Fibroblast of mammary gland (primary cell): ENCODE results near the gene TMEM225B.
"Not testable (repeated sequence)": the region's sequence is repeated elsewhere in the genome, so short reads cannot be mapped to it uniquely, and the experiment has no call there.

Source experiments
- DNase-seq: peaks from one replicate; pipeline ENCODE4 v3.0.0-alpha.2; 2010; ENCODE audit warnings: low read depth
- H3K4me3 ChIP-seq: 2 replicates; pipeline ENCODE4 v1.5.1; 2011; ENCODE audit warnings: low read depth, mild to moderate bottlenecking, low read length, moderate library complexity; ENCODE audit not compliant: control insufficient read depth
- TF ChIP-seq, protein P1 (sequence below): conservative IDR thresholded peaks from 2 replicates; pipeline ENCODE4 v1.5.1; 2011; ENCODE audit warnings: low read depth, low read length, inconsistent platforms; ENCODE audit not compliant: control insufficient read depth, insufficient read depth

Gene TMEM225B

DNA sequence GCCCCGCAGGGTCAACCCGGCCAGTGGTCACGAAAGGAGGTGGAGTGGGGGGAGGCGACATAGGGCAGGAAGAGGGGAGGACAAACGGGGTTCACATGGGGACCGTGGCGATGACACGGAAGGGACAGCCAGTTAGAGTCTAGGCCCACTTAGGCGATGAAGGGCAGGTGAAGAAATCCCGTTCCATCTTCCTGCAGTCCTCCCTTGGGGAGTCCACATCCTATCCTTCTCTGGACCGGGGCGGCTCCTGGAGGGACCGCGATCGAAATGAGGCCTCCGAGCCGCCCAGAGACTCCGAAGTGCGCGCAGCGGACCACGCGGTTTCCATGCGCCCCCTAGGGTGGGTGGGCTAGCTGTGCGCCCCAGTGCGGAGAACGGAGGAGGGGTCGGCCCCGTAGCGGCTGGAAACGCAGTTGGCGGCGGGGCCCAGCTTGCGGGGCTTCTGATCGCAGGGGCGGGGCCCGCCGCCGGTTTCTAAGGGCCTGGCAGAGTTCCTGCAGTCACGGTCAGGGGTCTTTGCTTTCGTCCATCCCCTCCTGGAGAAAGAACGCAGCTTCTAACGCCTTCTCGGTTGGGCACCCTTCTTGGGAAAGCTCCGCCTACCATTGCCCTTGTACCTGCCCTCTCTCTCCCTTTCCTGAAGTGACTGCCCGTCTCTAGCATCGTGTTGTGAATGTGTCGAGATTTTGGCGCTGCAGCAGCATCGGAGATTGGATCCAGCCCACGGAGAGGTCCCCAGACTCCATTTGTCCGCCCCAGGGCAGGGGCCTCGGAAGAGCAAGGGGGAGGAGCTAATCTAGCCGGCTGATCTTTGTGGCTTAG lies 17.9 kb upstream of the TMEM225B start:
- TF ChIP-seq, protein P1, sequence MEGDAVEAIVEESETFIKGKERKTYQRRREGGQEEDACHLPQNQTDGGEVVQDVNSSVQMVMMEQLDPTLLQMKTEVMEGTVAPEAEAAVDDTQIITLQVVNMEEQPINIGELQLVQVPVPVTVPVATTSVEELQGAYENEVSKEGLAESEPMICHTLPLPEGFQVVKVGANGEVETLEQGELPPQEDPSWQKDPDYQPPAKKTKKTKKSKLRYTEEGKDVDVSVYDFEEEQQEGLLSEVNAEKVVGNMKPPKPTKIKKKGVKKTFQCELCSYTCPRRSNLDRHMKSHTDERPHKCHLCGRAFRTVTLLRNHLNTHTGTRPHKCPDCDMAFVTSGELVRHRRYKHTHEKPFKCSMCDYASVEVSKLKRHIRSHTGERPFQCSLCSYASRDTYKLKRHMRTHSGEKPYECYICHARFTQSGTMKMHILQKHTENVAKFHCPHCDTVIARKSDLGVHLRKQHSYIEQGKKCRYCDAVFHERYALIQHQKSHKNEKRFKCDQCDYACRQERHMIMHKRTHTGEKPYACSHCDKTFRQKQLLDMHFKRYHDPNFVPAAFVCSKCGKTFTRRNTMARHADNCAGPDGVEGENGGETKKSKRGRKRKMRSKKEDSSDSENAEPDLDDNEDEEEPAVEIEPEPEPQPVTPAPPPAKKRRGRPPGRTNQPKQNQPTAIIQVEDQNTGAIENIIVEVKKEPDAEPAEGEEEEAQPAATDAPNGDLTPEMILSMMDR, result peak; percentile 26
- DNase-seq, result peak; percentile 33
- H3K4me3 ChIP-seq, result peak overlapping the region; percentile 57

GRCh38 chr7:99580778-99581332 lies 17.2 kb upstream of the TMEM225B start:
- not testable (repeated sequence) for DNase-seq
- H3K4me3 ChIP-seq, result peak overlapping the region; percentile 57

DNA sequence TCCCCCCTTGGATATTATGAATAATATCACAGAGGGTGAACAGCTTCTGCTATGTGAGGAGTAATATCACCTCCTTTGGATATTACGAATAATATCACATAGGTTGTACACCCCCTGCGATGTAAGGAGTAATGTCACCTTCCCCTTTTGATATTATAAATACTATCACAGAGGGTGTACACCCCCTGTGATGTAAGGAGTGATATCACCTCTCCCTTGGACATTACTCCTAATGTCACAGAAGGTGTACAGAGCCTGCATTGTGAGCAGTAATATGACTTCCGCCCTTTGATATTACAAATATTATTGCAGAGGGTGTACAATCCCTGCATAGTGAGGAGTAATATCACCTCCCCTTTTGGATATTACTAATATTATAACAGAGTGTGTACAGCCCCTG lies 9.2 kb upstream of the TMEM225B start:
- H3K4me3 ChIP-seq, result no peak overlapping the region

GRCh38 chr7:99594948-99595745 lies 2.9 kb upstream of the TMEM225B start:
- no peak overlapping the region for H3K4me3 ChIP-seq
- TF ChIP-seq, protein P1, result no peak
- DNase-seq, result no peak

More for the DNA sequence above, 9.2 kb upstream of the TMEM225B start:
- no peak for DNase-seq
- TF ChIP-seq, protein P1, result no peak

DNA sequence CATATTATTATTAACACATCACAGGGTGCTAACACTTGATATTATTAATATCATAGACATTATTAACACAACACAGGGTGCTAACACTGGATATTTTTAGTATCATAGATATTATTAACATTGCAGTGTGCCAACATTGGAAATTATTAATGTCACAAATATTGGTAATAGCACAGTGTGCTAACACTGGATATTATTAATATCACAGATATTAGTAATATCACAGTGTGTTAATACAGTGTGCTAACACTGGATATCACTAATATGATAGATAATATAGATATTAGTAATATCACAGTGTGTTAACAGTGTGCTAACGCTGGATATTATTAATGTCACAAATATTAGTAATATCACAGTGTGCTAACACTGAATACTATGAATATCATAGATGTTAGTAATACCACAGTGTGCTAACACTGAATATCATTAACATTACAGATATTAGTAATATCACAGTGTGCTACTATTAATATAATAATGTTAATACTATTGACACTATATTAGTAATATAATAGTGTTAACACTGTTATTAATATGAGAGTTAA lies 1.6 kb upstream of the TMEM225B start:
- no peak for DNase-seq
- no peak overlapping the region for H3K4me3 ChIP-seq
- TF ChIP-seq, protein P1, result no peak

GRCh38 chr7:99599836-99600235 lies 1.8 kb downstream of the TMEM225B start:
- TF ChIP-seq, protein P1, result no peak
- no peak overlapping the region for H3K4me3 ChIP-seq
- DNase-seq, result no peak

- H3K4me3 ChIP-seq, result no peak overlapping the region
- no peak for DNase-seq
- TF ChIP-seq, protein P1, result no peak
These were observed 3.7 kb downstream of the TMEM225B start for GRCh38 chr7:99601656-99602310.
